NCI-H82 (cell line): ENCODE data around the gene CHTF18.
A peak's percentile ranks its signal among the peaks of the same experiment; 100 is the strongest.
"Not testable (repeated sequence)": the region's sequence is repeated elsewhere in the genome, so short reads cannot be mapped to it uniquely, and the experiment has no call there.

ENCODE experiments used
- DNase-seq: peaks from one replicate; lab custom pipeline; 2025; lab: John Stamatoyannopoulos, UW

The CHTF18 gene

DNA sequence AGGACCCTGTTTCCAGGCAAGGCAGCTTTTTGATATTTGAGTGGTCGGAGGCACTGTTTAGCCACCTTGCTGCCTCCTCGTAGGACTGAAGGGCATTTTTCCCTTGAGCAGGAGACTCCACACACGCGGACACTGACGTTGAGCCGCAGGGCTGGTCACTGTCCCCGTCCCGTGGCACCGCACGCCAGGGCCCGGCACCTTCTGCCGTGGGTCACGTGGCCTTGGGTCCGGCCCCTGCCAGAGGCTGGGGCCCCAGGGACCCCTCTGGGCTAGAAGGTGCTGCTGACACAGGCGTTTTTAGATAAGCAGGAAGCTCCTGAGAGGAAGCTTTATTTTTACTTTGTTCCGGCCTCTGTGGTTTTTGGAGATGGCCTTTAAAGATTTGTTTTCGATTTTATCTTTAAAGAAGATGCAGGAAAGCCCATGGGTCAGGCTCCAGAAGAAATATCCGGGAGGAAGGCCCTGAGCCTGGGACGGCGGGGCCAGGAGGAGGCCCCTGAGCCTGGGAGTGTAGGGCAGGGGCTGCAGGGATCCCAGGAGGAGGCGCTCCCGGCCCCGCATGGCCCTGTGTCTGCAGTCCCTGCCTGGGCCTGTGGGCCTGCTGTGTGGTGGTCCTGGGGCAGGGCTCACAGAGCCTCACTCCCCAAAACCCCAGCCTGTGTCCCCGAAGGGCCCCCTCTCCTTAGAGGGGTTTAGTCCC is 42.6 kb downstream of the CHTF18 start:
- no peak for DNase-seq

DNA sequence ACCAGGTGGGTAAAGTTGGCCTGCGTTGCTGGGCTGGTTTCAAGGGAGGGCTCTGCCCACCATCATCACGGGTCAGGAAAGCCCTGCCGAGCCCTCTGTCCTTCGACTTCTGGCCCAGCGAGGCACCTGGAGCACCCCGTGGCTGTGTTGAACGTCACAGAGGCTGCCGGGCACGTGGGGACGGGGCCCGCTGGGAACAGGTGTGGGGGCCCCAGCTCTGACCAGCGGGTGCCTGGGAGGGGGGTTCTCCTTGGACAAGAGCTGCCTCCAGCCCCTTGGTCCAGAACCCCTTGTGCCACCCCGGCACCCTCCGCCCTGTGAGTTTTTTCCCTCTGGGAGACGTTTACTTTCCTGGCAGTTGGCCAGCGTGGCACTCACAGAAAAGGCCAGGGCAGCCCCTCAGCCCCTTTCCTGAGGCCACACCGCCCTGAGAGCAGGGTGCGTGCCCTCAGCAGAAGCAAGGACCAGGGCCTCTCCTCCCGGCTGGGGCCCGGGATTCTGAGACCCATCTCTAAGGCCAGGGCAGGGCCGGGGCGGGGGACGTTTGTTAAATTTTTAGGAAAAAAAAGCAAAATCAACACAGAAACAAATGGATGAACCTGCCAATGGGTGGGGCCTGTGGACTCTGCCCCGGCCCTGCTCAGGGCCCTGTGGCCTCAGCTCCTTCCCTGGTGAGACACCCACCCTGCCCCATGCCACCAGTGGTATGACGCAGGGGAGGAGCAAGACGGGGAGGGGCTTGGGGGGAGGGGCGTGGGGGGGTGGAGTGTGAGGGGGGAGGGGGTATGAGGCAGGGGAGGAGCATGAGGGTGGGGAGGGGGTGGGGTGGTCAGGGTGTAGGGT is 43.4 kb downstream of the CHTF18 start:
- DNase-seq, result no peak

DNA sequence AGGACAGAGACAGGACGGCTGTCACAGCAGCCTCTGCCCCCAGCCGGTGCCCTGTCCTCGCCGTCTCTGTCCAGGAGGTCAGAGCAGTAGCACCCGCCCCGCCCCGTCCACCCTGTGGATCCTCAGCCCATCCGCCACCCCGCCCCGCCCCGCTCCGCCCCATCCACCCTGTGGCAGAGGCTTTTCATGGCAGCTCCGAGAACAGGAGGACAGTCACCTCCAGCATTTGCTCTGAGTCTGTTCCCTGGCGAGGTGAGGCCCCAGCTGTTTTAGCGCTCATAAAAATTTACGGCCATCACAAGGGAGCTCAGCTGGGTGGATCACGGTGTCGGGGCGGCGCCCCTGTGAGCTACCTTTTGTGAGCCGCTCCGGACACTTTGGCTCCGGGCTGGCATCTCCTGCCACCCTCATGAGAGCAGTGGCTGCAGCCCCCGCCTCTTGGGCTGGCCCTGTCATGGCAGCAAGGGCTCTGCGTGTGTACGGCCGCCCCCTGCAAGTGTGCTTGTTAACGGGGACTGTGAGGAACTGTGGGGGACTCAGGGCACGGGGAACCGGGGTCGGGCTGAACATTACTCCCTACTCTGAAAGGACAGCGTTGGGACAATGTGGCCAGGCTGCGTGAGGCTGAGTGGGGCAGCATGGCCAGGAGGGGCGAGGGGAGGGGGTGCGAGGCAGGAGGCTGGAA is 44.4 kb downstream of the CHTF18 start:
- DNase-seq, result no peak

DNA sequence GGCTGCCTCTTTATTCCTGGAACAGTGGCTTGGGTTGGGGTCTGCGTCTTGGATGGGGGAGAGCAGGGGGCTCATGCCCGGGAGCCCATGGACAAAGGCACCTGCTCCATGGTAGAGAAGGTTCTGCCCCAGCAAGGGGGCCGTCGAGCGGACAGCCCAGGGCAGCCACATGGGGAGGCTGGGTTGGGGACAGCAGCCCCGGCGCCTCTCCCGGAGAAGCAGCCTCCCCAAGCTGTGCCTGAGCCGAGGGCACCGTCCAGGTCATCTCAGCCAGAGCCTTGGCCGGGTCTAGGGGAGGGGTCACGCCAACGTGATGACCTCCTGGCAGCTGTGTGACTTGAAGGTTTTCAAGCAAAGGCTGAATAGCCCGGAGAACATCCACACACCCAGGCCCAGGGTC is 45.0 kb downstream of the CHTF18 start:
- no peak for DNase-seq

DNA sequence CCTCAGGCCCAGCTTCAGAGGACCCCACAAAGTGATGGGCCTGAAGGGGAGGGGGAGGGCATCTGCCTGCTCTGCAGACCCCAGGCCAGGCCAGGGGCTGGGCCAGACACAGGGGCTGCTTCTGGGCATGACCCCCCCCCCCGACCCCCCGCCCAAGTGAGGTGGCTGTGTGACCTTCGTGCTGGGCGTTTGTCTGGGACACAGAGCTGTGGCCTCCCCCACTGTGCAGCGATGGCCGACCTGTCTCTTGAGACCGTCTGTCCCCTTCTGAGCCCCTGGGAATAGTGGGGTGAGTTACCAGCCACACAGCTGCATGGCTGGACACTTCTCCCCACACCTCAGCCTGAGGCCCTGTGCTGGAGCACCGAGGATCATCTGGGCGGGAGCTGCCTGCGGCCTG is 47.0 kb downstream of the CHTF18 start:
- no peak for DNase-seq

DNA sequence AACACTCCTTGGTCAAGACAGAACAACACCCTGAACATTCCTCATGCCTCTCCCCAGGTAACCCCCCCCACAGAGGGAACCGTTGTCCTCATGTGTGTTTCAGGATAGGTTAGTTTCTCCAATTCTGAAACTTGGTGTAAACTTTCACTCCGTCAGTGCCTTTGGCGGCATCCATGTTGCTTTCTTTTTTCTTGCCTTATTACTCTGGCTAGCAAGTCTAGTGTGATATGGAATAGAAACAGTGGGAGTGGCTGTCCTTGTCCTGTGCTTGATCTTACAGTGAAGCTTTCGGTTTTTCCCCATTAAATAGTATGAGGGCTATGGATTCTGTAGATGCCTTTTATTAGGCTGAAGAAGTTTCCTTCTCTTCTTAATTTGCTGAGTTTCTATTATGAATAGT is 47.8 kb downstream of the CHTF18 start:
- DNase-seq, result no peak

DNA sequence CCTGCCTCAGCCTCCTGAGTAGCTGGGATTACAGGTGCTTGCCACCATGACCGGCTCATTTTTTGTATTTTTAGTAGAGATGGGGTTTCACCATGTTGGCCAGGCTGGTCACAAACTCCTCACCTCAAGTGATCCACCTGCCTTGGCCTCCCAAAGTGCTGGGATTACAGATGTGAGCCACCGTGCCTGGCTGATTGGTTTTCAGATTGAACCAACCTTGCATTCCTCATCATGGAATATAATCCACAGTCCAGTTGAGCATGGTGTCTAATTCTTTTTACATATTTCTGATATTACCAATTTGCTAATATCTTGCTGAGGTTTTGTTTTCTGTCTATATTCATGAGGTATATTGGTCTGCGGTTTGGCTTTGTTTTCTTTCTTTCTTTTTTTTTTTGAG is 48.4 kb downstream of the CHTF18 start:
- DNase-seq, result not testable (repeated sequence)

DNA sequence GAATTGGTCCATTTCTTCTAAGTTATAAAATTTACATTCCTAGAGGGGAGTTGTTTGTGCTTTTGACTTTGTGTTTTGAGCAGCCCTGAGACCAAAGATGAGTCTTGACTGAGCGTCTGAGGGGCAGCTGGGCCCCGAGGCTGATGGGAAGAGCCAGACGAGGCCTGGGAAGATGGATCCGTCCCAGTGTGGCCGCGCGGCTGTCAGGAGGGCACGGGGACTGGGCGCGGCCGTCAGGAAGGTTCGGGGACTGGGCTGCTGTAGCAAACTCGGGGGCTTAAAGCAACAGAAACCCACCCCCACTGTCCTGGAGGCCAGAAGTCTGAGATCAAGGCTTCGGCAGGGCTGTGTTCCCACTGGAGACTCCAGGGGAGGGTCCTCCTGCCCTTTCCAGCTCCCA is 50.3 kb downstream of the CHTF18 start:
- no peak for DNase-seq

DNA sequence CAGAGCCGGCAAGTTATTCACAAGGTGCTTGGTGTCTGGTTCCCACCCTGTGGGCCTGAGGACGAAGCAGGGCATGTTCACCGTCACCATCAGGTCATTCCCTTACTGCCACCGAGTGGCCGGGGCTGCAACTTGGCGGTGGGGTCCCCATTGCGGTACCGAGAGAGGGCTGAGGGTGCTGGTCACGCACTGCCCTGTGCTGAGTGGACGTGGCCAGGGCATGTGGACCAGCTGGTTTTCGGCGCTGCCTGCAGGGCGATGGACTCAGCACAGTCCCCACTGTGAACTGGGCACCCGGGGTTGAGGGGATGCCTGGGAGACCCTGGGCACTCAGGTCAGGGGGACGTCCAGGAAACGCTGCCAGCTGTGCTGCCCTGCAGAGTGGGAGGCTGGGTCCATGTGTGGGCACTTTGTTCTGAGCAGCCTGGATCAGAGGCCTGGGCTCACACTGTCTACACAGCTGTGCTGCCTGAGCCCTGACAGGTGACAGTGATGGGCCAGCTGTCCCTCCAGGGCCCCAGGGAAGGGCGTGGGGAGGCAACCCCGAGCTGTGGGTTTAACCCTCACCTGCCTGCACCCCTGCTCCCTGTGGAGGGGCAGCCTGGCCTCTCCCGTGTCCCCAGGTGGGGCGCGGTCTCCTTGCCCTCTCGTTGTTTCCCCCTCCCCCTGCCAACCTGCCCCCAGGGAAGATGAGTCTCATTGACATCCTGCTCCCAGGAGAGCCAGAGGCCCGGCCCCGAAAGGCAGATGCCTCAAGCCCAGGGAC is 51.4 kb downstream of the CHTF18 start:
- DNase-seq, result no peak

DNA sequence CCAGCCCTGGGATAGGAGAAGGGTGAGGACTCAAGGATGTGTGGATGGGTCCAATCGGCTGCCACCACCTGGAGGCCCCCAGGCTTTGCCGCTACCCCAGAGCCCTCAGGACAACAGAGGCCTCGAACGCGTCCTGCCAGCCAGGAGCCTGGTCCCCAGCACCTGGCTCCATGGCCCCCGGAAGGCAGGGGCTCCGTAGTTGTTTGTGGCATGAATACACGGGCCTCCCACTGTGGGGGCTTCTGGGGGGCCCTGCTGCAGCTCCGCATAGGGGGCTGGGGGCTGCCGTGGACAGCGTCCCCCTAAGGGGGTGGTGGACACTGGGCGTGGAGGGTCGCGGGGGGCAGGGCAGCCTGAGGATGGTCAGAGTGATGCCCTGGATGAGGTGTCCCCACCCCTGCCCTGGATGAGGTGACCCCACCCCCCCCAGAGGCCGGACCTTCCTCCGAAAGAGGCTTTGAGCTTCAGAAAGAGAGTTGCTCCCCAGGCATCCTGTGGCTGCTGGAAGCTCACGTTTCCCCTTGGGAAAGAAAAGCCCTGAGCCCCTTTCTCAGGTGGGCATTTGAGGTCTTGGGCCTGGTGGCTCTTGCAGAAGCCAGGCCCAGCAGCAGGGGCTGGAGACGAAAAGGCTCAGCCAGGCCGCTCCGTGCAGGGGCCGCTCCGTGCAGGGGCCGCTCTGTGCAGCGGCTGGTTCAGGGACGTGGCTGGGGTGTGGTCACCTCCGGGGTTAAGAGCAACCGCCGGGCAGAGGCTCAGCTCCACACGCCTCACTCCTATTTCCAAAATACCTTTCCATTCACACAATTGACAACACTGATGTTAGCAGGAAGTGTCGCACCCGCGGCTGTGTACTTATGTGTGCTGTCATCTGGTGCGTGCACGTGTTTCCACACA is 52.4 kb downstream of the CHTF18 start:
- no peak for DNase-seq

DNA sequence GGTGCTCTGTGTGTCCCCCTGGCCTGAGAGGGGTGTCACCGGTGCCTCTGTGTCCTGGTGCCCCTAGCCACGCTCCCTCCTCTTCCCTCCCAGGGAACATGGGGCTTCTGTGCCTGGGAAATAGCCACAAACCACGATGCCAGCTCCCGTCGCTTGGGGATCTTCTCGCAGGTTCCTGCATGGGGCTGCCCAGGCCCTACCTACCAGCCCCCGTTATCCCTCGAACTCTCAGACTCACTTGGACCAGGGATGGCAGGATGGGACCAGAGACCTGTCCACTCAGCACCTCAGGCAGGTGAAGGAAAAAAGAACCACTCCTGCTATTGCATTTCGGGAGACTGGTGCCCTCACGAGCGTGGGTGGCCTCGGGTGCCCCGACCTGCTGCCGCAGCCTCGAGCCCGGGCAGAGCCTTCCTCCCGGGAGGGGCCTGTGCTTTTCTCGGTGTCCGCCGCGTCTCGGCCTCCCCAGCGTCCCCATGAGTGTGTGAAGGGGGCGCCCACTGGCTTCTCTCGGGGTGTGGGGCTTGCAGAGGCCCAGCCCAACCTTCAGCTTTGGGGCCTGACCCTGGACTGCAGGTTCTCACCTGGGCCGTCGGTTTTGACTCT is 53.1 kb downstream of the CHTF18 start:
- no peak for DNase-seq

DNA sequence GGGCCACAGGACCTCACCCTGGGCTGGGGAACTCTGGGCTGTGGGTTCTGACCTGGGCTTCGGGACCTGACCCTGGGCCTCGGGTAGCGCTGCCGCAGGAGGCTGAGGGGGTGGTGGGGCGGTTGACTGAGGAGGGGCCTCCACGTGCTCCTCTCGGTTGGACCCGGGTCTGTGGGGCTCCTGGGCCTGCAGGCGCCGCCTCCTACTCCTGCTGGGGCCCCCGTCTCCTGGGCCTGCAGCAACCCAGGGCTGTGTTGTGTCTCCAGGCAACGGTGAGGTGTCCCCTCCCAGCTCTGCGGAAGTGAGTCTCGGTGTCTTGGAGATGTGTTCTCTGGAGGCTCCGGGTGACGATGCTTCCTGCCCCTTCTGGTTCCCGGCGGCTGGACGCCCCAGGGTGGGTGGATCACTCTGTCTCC is 53.6 kb downstream of the CHTF18 start:
- peak; percentile 16 for DNase-seq

DNA sequence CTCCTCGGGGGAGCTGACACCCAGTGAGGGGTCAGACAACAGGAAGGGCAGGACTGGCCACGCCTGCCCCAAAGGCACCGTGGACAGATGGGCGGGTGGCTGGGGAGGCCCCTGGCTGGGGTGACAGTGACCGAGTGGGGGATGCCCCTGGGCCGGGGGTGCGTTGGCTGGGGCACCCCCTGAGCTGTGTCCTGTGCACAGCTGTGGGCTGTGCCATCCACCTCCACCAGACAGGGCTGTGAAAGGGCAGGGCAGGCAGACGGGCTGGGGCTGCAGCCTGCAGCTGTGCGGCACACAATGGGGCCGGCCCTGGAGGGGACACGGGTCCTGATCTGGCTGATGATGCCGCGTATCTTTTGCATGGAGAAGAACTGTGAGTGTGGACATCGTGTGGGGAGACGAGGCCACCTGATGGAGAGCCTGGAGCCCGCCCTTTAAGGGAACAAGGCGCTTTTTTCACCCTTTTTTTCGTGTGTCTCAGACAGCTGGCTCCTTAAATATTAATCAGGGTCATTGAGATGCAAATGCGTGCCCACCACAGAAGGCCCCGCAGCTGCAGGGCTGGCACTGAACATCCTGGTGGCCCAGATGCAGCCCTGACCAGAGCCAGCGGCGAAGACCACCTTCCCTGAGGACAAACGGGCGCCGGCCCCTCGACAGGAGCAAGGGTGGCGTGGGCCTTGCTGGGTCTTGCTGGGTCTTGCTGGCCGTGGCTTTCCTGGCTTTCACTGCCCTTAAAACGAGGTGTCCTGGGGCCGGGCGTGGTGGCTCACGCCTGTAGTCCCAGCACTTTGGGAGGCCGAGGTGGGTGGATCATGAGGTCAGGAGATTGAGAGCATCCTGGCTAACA is 54.5 kb downstream of the CHTF18 start:
- DNase-seq, result no peak

DNA sequence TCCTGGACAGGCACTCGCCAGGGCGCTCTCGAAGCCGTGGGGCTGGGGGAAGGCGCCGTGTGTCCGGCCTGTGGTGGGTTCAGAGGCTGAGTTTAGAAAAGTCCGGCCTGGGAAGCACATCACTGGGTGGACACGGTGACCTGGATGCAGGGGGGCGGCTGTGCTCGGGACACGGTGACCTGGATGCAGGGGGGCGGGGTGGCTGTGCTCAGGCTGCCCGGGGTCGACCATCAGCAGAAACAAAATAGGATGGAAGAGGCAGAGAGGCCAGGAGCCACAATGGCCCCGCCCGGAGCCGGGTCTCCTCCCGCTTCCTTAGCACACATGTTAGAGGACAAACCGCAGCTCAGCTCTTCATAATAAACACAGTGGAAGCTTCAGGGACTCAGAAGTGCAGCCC is 55.4 kb downstream of the CHTF18 start:
- DNase-seq, result no peak

DNA sequence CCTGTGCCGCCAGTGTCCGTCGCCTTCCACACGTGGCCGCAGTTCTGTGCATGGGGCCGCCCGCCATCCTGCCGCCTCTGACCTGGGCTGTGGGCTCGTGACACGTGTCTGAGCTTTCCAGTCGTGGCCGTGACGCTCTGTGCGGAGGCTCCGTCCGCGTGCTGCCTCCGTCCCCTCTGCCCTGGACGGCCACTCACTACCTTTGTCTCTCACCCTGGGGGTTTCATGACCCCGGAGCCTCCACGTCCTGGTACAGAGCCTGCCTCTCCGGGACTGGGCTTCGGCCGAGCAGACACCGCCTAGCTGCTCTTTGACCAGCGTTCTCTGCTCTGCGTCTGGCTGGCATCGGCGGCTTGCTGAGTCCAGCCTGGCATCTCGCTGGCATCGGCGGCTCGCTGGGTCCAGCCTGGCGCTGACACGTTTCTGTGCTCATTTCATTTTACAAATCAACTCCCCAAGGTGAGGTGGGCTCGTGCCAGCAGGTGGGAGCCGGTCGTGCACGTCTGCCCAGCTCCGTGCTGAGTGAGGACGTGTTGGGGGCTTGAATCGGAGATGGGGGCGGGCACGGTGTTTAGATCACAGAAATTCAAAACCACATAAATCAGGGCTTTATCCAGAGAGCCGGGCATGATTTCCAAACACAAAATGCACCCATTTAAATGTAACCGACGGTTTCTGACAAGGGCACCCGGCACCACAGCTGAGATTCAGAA is 56.4 kb downstream of the CHTF18 start:
- no peak for DNase-seq

DNA sequence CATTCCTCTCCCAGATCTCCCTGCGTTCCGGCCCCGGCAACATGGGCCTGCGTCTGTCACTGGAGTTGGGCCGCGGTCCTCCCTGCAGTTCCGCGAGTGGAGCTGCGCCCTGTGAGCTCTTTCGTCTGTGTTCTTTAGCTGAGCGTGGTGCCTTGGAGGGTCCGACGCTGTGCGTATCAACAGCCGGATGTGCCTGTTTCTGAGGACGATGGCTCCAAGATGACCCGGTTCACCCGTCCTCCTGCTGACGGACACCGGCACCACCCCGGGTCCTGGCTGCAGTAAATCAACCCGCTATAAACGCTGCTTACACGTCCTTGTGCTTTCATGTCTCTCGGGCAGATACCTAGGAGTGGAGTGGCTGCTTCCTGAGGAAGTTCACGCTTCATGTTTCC is 56.9 kb downstream of the CHTF18 start:
- DNase-seq, result no peak

DNA sequence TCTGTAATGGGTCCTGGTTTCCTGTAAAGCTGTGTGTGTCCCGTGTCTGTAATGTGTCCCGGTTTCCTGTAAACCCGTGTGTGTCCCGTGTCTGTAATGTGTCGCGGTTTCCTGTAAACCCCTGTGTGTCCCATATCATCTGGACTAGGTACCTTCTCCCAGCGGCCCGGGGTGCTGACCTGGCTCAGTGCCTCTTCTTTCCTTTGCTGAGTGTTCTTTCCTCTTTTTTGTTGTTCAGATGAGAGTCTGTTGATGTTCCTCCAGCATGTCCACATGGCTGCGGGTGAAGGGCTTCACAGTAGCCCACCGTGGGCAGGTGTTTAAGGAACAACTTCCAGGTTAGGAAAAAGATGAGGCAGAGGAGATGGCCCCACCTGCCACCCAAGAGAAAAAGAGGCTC is 58.7 kb downstream of the CHTF18 start:
- DNase-seq, result no peak
